OCI-LY3 (cell line): ENCODE measurements around the gene LGALS1.

Experiments used
- CTCF ChIP-seq: fragments of 200-600, 300-600 bp; sonication (generic); IDR thresholded peaks from 2 replicates; pipeline ENCODE4 v1.5.1; 2014; ENCODE audit warnings: antibody characterized with exemption, low read length, low read depth
- EZH2phosphoT487 ChIP-seq: fragments of 200-600 bp; shearing (Covaris generic); IDR thresholded peaks from 2 replicates; pipeline ENCODE4 v1.6.1; 2018; ENCODE audit warnings: antibody characterized with exemption, mixed run types, low read depth

- TF ChIP-seq CTCF (no peak), EZH2phosphoT487 (no peak)
Measured at GRCh38 chr22:37647317-37647716, 28.1 kb upstream of the LGALS1 start.
